Stimulated activated CD4-positive, alpha-beta T cell treated with anti-CD3 and anti-CD28 coated beads, Interleukin-1b, Interleukin-23, amount 100 ng/mL, for 4 hours (primary cell): ENCODE data around the gene CEP89.
"Not testable (repeated sequence)": the region's sequence is repeated elsewhere in the genome, so short reads cannot be mapped to it uniquely, and the experiment has no call there.

Experiments
- DNase-seq, 2 donors: peaks; one replicate each; pipeline ENCODE4 v3.0.0-alpha.2; 2020; ENCODE audit warnings: low read depth in 2 of 2

Gene CEP89

DNA sequence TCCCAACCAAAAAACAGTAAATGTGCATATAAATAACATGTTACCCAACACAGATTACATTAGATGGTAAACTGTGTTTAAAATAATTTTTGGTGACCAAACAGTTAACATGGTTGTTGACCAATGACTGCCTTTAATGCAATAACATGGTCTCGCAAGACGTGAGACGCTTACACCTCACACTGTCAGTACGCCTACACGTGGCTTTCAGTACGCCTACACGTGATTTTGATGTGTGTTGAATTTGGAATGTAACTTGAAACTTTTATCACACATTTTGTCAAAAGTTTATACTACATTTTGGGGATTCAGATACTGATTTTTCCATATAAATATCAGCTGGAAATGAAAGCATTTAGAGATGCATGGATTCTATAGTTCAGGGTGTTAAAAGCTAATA is 134.2 kb downstream of the CEP89 start:
- no peak for DNase-seq

DNA sequence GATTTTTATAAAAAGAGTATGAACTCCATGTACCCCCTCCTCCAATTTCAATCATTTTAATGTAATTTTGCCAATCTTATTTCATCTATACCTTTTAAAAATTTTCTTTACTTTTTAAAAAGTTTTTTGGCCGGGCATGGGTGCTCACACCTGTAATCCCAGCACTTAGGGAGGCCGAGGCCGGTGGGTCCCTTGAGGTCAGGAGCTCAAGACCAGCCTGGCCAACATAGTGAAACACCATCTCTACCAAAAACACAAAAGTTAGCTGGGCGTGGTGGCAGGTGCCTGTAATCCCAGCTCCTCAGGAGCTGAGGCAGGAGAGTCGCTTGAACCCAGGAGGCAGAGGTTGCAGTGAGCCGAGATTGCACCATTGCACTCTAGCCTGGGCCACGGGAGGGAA is 138.4 kb downstream of the CEP89 start:
- DNase-seq: not testable (repeated sequence)

DNA sequence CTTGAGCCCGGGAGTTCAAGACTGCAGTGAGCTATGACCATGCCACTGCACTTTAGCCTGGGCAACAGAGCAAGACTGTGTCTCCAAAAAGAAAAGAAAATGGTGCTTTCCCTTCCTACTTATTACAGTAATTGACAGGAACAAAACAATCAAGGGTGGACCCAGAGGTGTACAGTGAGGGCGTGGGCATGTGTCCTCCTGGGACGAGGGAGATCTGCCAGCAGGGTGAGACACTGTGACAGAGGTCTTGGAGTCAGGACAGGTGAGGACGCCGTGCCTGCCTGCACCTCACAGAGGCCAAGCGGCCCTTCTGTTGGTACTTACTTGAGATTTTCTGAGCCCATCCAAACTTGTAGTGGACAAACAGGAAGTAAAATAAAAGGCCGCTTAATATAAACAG is 138.9 kb downstream of the CEP89 start:
- DNase-seq: not testable (repeated sequence)

DNA sequence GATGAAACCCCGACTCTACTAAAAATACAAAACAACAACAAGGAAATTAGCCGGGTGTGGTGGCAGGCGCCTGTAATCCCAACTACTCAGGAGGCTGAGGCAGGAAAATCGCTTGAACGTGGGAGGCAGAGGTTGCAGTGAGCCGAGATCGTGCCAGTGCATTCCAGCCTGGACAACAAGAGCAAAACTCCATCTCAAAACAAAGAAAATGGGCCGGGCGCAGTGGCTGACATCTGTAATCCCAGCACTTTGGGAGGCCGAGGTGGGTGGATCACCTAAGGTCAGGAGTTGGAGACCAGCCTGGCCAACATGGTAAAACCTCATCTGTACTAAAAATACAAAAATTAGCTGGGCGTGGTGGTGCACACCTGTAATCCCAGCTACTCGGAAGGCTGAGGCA is 139.7 kb downstream of the CEP89 start:
- not testable (repeated sequence) for DNase-seq

DNA sequence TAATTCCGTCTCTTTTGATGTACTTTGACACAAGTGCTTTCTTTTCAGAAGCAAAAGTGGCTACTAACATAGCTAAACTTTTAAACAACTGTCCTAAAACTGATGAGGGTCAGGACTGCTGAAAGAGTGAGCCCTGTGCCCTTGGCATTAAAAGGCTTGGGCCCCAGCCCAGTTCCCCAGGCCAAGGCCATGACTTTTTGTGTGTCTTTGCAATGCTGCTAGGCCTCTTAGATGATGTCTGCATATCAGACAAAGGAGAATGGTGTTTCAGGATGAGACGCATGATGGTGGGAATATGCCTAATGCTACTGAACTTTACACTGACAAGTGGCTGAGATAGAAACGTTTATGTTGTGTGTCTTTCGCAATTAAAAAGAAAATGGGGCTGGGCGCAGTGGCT is 140.1 kb downstream of the CEP89 start:
- DNase-seq: no peak

DNA sequence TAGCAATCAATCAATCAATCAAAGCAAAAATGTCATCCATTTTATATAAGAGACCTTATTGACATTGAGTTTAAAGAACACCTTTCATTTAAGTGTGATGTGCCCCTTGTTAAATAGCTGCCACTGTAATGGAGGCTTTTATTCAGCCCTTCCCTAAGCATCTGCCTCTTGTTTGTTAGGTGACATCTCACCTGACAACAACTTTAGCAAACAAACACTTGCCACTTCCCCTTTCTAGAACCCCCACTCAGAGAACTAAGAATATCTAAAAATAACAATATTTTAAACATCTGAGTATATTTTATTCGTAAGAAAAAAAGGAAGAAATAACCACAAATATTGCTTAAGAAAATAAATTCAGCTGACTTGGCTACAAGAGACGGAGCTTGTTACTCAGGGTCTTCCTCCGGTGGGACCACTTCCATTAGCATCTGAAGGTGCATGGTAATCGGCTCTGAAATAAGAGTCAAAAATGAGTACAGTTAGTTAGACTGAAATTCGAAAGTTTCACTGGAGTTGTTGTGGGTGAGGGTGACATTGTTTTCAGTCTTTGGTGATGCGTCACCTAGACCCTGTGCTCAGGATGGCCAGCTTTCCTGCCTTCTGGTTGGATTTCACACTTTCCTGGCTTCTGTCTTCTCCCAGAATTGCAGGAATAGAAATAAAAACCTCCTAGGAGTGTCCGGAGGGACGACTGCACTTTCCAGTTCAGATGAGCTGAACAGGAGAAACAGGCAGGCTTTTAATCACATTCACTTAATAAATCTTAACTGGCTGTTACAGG is 141.3 kb downstream of the CEP89 start:
- no peak for DNase-seq

DNA sequence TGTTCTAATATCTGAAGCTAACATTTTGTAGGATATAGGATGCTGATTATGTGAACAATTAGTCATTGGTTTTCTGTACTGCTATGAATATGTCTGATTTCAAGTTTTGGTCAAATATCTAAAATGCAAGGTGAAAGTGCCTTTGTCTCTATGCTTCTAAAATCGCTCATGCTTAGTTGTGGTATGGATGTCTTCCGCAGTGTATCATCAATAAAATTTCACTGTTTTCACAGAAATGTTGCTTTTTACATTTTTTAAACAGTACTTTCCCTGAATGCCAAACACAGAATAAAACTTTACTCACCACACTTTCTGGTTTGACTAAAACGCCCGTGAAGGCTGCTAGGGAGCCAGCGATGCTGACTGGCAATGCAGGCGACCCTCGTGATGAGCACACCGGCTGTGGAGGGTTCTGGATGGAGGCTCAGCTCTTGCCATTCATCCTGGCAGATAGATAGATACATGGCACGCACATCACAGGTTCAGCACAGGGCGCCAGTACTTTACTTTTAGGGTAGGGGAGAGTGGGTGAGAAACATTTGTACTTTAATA is 142.3 kb downstream of the CEP89 start:
- no peak for DNase-seq

DNA sequence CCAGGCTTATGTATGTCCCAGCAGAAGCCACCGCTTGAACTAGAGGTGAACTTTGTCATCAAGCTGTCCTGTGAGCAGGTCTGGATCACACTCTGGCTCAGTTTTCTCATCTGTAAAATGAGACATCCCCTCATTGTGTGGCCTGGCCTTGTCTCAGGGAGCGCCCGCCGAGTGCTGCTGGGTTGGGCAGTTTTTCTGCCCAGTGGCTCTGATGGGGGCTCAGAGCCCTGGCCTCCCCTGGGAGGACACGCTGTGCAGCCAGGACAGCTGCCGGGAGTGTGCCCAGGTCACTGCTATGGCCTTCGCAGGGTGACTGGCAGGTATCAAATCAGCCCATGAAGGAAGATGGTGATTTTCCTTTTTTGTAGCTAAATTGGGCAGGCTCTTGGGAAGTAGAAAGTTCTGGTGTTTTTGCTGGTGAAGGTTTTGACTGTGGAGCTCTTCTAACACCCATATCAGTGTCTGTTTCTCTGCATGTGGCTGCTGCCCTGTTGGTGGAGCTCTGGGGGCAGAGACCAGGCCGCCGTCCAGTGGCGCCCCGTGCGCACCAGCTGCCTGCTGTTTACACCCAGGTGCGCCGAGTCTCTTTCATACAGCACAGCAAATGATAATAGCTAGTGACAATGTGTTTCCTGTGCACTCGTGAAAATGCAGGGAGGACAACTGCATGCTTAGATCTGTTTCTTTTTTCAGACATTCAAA is 143.0 kb downstream of the CEP89 start:
- DNase-seq: no peak

DNA sequence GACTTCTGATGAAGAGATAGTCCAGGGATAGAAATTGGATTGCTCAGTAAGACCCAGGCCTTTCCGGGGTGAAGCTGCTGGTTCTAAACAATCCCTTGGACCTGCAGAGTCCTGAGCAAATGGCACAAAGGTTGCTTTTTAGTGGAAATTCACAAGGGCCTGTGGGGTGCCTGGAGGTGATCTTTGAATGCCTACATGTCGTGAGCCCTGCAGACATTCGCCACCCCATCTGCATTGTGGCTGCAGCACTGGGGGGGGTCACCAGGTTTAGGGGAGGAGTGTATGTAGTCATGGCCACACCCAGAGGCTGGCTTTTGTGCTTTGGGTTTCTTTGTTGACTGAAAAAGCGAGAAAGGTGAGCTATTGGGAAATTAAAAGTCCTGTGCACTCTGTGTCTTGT is 143.6 kb downstream of the CEP89 start:
- DNase-seq: no peak
